Iris pigment epithelial cell (primary cell): ENCODE measurements around the gene PRKCH.

Source experiments
- DNase-seq: peaks from one replicate; pipeline ENCODE4 v3.0.0-alpha.2; 2011; ENCODE audit warnings: low read depth

The PRKCH gene

DNA sequence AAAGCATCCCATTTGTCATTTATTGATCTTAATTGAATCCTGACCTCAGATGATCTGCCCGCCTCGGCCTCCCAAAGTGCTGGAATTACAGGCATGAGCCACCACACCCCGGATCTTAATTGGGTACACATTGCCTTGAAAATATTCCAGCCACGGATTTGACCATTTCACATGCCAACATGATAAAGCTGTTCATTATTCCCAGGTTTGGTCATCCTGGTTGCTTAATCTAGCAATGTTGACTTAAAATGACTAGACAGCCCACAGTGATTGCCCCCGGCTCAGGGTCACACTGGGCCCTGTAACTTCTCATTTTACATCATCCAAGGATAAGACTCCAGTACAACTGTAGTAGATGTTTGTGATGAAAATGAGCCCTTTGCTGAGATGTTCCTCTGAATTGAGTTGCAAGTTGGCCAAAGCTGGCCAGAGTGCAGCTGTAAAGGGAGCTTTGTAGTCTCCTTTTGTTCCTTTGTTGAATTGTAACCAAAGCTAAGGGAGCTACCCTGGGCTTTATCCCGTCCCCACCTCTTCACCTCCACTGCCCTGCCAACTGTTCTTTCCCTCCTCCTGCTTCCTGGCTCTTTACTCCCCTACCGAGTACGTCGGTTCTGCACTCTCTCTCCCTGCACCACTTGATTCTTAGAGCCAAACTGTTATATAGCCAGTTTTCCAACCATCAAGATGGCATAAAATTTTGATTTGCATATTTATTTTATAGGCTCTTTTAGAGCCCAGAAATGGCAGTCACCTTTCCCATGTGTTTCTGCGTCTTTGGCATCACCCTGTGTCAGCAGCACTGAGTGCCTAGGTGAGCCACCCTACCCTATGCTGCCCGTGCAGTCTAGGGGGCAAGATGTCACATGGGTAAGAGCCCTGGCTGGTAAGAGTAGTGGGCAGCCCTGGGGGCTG lies 232.6 kb downstream of the PRKCH start:
- peak; percentile 98 for DNase-seq

DNA sequence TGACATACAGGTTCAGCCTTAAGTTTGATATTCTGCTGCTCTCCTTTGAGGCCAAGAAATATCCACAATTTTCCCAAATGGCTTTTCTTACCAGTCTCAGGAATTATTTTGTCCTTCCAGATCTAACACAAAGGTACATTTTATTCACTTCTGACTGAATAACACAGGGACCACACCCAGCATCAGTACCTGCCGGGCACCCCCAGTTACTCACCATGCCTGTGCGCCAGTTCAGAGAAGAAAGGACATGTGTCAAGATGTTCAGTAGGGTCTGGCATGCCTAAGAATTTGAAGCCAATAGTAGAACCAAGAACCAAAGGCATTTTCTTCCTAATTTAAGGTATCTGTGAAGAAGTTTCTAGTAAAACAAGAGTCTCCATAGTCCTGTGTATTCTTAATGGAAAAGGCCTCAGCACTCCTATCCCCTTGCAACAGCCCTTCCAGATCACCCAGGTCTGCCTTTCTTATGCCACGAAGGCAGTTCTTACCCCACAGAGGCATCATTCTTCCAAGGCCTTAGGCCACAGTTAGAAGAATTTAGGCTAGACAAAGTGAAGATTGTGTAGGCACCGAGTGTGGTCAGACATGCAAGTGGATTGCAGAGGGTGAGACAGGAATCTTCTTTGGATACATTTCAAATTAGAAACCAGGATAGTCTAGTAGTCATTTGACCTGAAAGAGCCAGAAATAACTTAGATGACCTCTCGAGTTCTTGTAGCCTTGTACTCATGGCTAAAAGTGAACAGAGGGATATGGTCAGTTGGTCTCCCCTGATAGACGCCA lies 233.9 kb downstream of the PRKCH start:
- DNase-seq, result peak; percentile 68

DNA sequence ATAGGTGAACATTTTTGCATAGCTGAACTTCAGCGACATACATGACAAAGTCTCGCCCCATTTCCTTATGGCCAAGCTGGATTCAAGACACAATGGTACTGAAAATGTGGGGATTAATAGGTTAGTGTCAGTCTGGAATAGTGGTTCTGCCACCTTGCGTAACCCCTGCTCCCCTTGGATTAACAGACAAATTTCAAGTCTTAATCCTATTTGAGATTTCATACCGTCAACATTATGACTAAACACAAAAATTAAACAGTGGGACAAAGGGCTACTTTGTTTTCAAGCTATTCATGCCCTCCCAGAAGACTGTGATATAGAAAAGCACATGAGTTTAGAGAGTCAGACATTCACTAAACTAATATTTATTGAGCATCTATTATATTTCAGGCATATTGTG lies 235.1 kb downstream of the PRKCH start:
- DNase-seq, result no peak

DNA sequence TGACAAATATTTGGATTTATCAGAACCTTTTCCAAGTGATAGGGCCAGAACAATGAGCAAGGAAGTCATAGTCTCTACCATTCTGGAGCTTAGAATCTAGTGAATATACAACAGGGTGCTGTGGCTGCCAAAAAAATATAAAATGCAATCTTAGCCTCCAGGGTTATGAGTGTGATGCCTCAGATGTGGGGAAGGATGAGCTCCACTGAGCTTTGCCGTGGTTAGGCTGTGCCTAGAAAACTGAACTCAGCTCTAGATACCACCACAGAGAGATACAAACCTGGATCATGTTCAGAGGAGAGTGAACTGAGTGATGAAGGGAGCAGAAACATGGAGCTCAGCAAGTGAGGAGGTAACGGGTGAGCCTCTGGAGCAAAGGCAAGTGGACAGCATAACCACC lies 235.9 kb downstream of the PRKCH start:
- no peak for DNase-seq

DNA sequence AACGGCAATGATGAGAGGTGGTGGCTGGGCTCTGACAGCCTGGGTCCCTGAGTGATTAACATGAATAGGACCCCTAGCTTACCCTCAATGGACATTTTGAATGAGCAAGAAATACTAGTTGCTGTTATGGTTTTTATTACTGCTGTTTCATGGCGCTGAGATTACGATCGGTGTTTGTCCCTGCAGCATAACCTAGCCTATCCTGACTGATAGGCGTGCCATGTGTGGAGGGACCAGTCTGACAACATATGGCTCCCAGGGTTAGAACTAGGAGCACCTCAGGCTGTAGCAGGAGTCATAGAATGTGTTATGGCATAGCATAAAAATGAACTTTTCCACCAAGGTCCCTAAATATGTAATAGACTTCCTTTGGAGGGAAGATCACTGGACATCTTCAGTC lies 236.5 kb downstream of the PRKCH start:
- DNase-seq, result no peak

DNA sequence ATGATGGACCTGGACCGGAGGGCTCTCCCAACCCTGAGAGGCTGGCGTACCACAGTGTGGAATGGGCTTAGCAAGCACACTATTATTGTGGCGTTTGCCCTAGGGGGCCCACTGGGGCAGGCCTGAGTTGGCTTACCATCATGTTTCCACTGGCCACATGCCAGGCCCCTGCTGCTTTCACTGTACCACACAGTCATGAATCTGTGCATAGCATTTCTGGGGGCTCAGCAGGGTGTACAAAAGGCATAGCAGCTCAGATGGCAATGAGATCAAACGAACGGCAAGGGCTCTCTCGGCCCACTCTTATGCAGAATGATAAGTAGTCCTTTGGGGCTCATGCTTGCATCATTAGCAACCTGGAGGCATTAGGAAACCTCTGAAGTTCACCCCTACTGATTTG lies 236.9 kb downstream of the PRKCH start:
- peak; percentile 46 for DNase-seq

DNA sequence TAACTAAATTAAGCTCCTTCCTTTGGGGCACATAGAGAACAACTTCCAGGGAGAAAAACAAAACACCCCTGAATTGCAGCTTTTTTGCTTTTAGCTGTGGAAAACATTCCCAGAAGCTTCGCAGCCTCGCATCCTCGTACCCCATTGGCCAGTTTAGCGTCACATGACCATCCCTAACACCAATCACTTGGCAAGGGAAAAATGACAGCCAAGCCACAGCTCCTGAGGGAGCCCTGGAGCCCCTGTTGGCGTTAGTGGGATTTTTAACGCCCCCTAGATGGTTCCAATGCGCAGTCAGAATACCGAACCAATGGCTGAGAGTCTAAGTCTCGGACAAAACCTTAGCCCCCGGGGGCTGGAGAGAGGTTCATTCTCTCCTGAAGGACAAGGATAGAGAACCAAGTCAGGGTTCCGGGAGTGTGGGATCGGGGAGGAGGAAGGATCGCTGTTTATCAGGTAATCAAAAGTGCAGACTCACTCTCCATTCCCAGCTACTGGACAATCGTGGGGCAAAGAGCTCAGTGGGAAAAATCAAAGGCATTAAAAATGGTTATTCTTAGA lies 238.3 kb downstream of the PRKCH start:
- no peak for DNase-seq

DNA sequence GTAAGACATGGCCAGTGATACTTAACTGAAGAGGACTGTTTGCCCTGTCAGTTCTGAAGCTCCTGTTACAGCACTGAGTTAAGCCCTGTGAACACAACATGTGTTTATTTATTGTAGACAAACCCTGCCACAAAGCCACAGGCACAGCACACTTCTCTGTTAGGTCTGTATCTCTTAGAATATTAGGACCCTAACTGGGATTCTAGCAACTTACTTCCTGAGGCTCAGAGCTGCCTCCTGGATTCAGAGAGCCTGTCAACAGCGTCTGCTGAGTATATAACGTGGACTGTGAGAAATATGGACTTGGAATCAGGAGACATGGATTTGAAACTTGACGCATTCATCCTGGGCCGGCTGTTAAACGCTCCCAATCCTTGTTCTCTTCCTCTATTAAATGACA lies 238.9 kb downstream of the PRKCH start:
- DNase-seq, result peak; percentile 80

DNA sequence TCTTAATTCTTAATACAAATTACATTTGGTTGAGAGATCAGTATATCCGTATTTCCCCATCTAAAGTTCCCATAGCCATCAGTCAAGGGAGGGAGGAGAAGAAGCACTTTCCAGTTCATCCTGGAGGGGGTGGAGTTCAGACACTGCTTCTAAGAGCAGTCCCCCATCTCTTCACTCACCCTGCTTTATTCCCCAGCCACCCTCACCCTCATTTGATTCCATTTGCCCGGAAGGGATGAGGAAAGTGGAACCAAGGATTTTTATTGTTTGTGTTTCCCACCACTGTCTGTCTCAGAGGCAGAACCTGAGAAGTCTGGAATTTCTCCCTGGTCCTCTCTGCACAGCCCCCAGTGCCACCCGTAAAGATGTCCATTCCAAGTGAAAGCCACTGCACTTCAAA lies 239.7 kb downstream of the PRKCH start:
- DNase-seq, result peak; percentile 83

DNA sequence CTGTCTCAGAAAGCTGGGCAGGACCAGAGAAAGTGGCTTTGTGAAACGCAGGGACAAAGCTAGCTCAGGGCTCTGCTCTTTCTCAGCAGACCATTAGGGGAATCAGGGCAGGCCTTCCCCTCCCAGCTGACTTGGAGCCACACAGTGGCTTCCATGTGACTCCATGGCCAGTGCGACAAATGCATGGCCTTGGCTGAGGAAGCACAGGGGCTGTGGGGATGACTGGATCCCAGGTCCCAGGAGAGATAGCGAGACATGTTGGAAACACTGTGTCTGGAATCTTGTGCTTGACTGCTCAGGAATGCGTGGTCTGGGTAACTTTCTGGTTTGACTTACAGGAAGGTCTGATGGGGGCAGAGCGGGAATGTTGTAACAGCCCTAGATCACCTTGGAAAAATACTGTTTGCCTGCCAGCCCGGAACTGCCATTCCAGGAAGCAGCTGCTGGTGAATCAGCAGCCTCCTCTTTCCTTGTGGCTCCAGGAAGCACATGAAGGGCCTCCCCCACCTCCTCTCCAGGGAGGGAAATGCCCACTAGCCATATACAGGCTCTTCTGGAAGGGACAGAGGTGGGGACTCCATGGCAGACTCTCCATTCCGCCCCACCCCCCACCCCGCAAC lies 240.4 kb downstream of the PRKCH start:
- DNase-seq, result peak; percentile 98

DNA sequence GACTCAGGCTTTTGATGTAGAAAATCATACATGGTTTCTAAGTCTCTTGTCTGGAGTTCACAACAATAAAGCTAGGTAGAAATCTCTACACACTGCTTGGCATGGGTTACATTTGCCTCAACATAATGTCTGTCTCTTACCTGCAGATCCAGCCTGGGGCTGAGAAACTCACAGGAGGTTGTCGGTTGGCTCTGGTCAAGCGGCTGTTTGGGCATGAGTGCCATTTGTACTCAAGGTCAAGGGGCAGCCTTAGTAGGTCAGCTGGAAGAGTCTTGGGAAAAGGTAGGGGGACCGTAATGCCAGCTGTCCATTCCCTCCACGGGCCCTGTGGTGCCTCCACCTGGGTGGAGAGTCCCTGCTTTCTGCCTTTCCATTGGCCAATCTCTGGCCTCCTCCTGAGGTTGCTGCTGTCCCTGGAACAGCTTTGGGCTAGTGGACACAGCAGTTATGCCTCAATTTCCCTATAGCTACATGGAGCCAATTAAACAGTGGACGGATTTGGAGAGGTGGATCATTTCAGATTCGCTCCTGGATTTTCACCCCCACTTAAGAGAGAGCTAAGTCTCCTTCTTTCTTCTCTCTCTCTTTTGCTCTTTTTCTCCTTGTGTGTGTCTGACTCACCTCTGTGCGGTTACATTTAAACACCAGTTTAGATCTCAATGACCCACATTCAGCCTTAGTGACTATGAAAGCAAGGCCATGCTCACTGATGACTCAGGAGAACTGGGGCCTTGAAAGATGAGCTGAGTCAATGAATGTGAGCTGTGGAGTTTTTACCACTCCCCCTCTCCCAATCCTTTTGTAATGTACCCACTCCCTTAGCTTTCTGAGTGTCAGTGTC lies 241.2 kb downstream of the PRKCH start:
- peak; percentile 100 for DNase-seq

DNA sequence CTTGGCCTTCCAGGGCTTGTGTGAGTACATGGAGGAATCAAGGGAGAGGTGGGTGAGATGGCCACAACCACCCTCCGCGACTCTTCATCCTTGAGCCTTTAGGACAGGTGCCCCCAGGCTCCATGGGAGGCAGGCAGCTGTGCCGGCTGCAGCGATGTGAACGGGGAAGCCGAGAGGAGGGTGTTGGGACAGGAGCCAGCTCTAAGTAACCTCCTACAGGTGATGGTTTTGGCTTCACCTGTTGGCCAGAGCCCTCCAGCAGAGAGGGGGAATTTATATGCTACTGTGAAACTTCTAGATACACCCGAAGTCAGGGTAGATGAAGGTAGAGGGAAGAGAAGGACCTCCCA lies 241.8 kb downstream of the PRKCH start:
- no peak for DNase-seq

DNA sequence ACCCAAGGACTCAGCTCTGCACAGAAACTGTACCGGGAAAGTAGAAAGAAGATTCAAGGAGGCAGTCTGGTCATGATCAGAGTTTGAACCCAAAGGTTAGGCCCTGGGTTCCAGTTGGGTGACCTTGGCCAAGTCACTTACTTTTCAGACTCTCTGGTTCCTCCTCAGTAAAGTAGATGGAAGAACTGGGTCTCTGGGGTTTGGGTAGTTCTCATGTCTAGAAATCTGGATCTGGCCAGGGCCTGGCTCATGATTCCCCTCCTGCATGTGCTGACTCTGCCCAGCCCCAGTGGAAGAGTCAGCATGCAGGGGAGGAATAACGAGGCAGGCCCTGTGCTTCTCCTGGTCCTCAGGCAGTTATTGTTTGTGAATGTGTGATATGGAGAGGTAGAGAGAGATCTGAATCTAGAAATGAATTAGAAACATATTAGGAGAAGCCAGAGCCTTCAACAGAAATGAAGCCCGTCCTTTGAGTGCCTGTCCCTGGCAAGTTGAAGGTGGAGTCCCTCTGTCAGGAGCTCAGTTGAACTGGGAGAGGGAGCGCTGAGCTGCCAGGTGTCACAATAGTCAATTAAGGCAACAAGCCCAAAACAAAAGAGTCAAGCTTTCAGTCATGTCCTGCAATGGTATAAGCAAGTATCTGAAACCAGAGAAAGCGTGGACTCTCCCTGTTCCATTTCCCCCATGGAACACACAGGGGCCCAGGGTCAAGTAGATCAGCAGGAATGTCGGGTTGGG lies 242.7 kb downstream of the PRKCH start:
- DNase-seq, result no peak

DNA sequence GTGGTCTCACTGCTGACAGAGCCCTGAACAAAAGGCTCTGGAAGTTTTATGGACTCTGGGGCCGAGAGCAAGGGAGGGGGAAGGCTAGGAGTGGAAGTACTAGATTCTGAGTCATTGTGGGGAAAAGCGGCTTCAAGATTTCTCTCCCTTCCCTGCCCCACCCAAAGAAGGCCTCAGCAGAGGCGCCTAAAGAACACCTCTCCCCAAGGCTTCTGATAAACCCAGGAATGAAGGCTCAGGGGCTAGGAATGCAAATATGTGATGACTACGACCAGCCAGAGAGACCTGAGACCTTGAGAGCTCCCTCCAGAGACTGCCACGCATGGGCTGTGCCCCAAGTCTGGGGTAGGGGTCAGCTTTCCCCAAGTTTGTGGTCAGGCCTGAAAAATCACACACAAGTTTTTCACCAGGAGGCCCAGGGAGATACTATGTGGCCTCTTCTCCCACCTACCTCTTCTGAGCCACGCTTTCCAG lies 243.3 kb downstream of the PRKCH start:
- DNase-seq, result peak; percentile 99

DNA sequence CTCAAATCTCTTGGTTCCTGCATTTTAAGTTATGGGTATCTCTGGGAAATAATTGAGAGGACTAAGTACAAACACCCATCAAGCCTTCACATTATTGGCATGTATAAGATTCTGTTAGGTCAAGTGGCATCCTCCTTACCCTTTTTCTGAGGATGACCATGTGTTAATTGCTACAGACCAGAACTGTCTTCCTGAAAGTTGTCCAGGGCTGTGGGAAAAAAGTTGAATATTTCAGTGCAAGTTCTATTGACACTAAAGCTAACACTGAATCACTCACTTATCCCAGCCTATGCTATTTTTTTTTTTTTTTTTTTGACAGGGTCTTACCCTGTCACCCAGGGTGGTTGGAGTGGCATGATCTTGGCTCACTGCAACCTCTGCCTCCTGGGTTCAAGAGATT lies 243.8 kb downstream of the PRKCH start:
- DNase-seq, result peak; percentile 58

DNA sequence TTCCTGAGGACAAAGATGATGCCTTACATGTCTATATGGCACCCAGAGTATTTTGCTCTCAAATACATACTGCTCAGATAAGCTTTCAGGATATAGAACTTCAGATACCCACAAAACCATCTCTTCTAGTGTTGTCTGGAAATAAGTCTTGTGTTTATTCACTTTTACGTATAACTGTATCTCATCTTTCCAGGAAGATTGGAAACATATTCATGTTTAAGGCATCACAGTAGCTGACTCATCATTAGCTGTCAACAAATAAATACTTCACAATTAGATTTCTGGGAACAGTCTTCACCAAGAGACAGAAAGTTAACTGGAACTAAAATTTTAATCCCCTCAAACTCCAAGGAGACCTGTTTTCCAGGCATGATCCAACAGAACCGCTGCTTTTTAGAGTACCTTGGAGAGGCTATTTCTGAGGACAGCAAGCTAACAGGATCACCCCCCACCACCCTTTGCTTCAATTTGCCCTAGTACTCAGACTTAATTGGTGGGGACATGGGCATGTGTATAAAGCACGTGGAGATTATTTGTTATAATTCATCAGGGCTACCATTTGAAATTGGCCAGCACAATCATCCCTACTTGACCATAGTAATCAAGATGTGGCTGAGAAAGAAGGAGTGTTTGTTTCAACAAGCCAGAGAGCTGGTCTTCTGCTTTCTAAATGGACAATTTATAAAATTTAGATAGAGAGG lies 244.6 kb downstream of the PRKCH start:
- DNase-seq, result peak; percentile 96

DNA sequence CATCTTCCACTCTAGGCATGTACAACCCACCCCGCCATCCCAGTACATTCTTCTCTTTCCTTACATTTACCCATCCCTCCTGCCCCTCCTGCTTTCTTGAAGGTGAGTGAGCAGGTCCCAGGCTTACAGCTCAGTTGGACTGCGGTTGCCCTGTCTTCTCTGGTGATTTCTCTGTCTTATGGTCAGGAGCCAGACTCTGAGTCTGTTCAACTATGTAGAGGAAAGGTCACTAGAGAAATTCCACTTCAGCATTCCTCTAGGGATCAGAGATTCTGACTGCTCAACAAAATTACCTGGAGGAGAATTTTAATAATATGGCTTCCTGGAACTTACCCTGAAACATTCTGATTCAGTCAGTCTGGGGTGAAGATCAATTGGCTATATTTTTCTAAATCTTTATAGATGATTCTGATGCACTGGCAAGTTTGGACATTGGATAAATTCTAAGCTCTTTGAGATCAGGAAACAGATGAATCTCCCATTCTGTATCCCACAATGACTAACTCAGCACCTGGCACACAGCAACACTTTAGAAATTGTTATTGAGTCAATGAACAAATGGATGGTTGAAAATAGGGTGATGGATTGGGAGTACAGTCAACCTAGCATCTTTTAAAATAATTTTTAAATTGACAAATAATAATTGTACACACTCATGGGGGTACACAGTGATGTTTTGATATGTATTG lies 245.3 kb downstream of the PRKCH start:
- DNase-seq, result peak; percentile 86

DNA sequence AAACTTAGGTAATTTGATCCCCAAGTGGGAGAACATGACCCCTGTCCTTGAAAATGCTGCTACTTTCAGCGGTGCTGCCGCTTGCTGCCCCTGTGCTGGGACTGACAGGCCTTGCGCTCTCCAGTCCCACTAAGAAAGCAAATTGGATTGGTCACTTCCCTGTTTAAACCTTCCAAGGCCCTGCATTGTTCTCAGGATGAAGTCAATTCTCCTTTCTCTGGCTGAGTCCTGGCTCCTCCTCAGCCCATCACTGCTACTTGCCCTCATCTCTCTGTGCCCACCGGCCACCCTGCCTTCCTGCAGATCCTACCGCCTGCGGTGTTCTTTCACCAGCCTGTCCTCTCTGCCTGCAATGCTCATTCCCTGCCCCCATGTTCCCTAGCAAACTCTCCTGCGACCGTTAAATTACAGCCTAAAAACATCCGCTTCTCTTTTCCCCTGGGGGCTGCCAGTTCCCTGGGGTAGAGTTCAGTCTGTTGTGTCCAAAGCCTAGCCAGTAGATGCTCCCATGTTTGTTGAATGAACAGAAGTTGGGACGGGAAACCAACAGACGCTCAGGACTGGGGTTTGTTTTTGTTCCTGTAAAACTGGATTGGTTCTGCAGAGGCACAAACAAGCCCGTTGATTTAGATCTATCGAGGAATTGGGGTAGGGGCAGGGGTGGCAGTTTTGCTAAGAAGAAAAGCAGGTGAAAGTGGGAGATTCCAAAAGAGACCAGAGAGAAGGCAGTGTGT lies 246.6 kb downstream of the PRKCH start:
- DNase-seq, result peak; percentile 40

DNA sequence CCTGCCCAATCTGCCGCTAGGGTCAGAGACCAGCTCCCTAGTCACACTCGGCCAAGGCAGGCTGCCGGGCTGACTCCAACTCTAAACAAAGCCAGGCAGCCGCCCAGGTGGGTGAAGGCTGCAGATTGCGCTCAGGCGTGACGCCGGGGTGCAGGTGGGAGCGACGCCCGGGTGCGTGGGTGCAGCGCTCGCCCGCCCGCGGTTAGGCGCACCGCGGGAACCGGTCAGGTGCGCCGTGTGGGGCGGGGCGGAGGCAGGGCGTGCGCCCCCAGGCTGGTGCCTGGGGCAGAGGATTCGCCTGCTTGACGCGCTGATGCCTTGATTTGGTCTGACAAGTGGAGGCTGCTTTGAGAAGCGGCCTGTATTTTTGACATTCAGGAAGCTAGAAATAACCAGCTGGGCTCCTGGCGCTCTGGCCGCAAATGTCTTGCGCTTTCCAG lies 247.2 kb downstream of the PRKCH start:
- DNase-seq, result no peak
